HG03575 (cell line): ENCODE results near the gene ATP7B.

Experiments used
- ATAC-seq: cut with Tn5 transposase; IDR thresholded peaks from one replicate; pipeline ENCODE4 v1.9.1; 2021; ENCODE audit not compliant: unreplicated experiment, insufficient number of reproducible peaks, low FRiP score; ENCODE audit errors: extremely low read depth

ATP7B gene

GRCh38 chr13:51932231-51932630, 79.0 kb downstream of the ATP7B start:
- no peak for ATAC-seq

GRCh38 chr13:51931606-51932005, 79.6 kb downstream of the ATP7B start:
- no peak for ATAC-seq

GRCh38 chr13:51929699-51930098, 81.6 kb downstream of the ATP7B start:
- ATAC-seq: no peak

- ATAC-seq: no peak
Measured at GRCh38 chr13:51928231-51928630, 83.0 kb downstream of the ATP7B start.

- no peak for ATAC-seq
Measured at GRCh38 chr13:51927129-51927528, 84.1 kb downstream of the ATP7B start.

- ATAC-seq: no peak
Measured at GRCh38 chr13:51926528-51926885, 84.7 kb downstream of the ATP7B start.

- no peak for ATAC-seq
Measured at GRCh38 chr13:51925865-51926527, 85.3 kb downstream of the ATP7B start.

GRCh38 chr13:51924756-51925544, 86.3 kb downstream of the ATP7B start:
- ATAC-seq: no peak

- ATAC-seq: no peak
Measured at GRCh38 chr13:51923983-51924539, 87.2 kb downstream of the ATP7B start.

- no peak for ATAC-seq
Measured at GRCh38 chr13:51922771-51923480, 88.3 kb downstream of the ATP7B start.

- no peak for ATAC-seq
Measured at GRCh38 chr13:51921790-51922740, 89.2 kb downstream of the ATP7B start.

- ATAC-seq: no peak
Measured at GRCh38 chr13:51920786-51921185, 90.5 kb downstream of the ATP7B start.

GRCh38 chr13:51920267-51920666, 91.0 kb downstream of the ATP7B start:
- no peak for ATAC-seq

- no peak for ATAC-seq
Measured at GRCh38 chr13:51919531-51919930, 91.7 kb downstream of the ATP7B start.

- ATAC-seq: no peak
Measured at GRCh38 chr13:51916962-51917361, 94.3 kb downstream of the ATP7B start.

- no peak for ATAC-seq
Measured at GRCh38 chr13:51916051-51916818, 95.0 kb downstream of the ATP7B start.

GRCh38 chr13:51914137-51914493, 97.1 kb downstream of the ATP7B start:
- ATAC-seq: no peak
